GM12801 (cell line): ENCODE measurements around the gene TLE1.

Experiments
- CTCF ChIP-seq: IDR thresholded peaks from one replicate; pipeline ENCODE4 v1.5.1; 2011; ENCODE audit warnings: control low read depth; ENCODE audit not compliant: insufficient read length; ENCODE audit errors: extremely low read depth

TLE1 gene

GRCh38 chr9:81631218-81631745, 58.1 kb downstream of the TLE1 start:
- no peak for TF ChIP-seq CTCF

- no peak for TF ChIP-seq CTCF
These were observed 59.9 kb downstream of the TLE1 start for GRCh38 chr9:81629440-81629839.

GRCh38 chr9:81628897-81629296, 60.5 kb downstream of the TLE1 start:
- no peak for TF ChIP-seq CTCF

- TF ChIP-seq CTCF, result no peak
These were observed 61.9 kb downstream of the TLE1 start for GRCh38 chr9:81627481-81627880.

GRCh38 chr9:81626511-81626910, 62.8 kb downstream of the TLE1 start:
- no peak for TF ChIP-seq CTCF

GRCh38 chr9:81625969-81626368, 63.4 kb downstream of the TLE1 start:
- TF ChIP-seq CTCF, result no peak

- no peak for TF ChIP-seq CTCF
These were observed 65.6 kb downstream of the TLE1 start for GRCh38 chr9:81623778-81624177.
